NCI-H1105 treated with DMSO at 0.1 percent for 48 hours (cell line): ENCODE measurements around the gene R3HCC1L.

Experiments
- DNase-seq: peaks from one replicate; lab custom pipeline; 2025; lab: John Stamatoyannopoulos, UW

The R3HCC1L gene

GRCh38 chr10:98134431-98135221 is at the start of gene R3HCC1L:
Gene R3HCC1L (plus strand): TSS chr10:98134657. CDS start chr10:98208115, 73,458 bp downstream.
- peak; percentile 78 for DNase-seq

GRCh38 chr10:98085238-98085637 is 49.2 kb upstream of the R3HCC1L start:
- no peak for DNase-seq

GRCh38 chr10:98086837-98087708 is 47.4 kb upstream of the R3HCC1L start:
- DNase-seq = peak; percentile 69

- DNase-seq = peak; percentile 17
Measured at GRCh38 chr10:98088186-98088971, 46.1 kb upstream of the R3HCC1L start.

GRCh38 chr10:98090822-98091221 is 43.6 kb upstream of the R3HCC1L start:
- no peak for DNase-seq

GRCh38 chr10:98096316-98096715 is 38.1 kb upstream of the R3HCC1L start:
- no peak for DNase-seq

GRCh38 chr10:98096731-98097130 is 37.7 kb upstream of the R3HCC1L start:
- DNase-seq = no peak

- DNase-seq = no peak
Measured at GRCh38 chr10:98097175-98097574, 37.3 kb upstream of the R3HCC1L start.

GRCh38 chr10:98097616-98098015 is 36.8 kb upstream of the R3HCC1L start:
- no peak for DNase-seq

GRCh38 chr10:98098247-98098646 is 36.2 kb upstream of the R3HCC1L start:
- no peak for DNase-seq

GRCh38 chr10:98100476-98100875 is 34.0 kb upstream of the R3HCC1L start:
- no peak for DNase-seq

- DNase-seq = no peak
Measured at GRCh38 chr10:98101366-98101765, 33.1 kb upstream of the R3HCC1L start.

- DNase-seq = no peak
Measured at GRCh38 chr10:98104125-98104524, 30.3 kb upstream of the R3HCC1L start.

GRCh38 chr10:98106531-98106930 is 27.9 kb upstream of the R3HCC1L start:
- DNase-seq = no peak

- no peak for DNase-seq
Measured at GRCh38 chr10:98107644-98108430, 26.6 kb upstream of the R3HCC1L start.

- DNase-seq = no peak
Measured at GRCh38 chr10:98110356-98110755, 24.1 kb upstream of the R3HCC1L start.

GRCh38 chr10:98115031-98115787 is 19.2 kb upstream of the R3HCC1L start:
- no peak for DNase-seq

GRCh38 chr10:98119891-98120290 is 14.6 kb upstream of the R3HCC1L start:
- DNase-seq = no peak

- DNase-seq = no peak
Measured at GRCh38 chr10:98125940-98126631, 8.4 kb upstream of the R3HCC1L start.

- DNase-seq = no peak
Measured at GRCh38 chr10:98128802-98129201, 5.7 kb upstream of the R3HCC1L start.
